Mononuclear cell (primary cell): ENCODE measurements around the gene MARCHF9. TPM values are rescaled to one million over a fixed set of nuclear protein-coding genes. Genes with fewer than 3 reads are reported as not detected.

Experiments used
- H3K27me3 ChIP-seq: 2 replicates; pipeline ENCODE4 v1.6.0; 2011; ENCODE audit warnings: low read length, control low read depth; ENCODE audit not compliant: insufficient read depth
- H3K4me1 ChIP-seq: 2 replicates; pipeline ENCODE4 v1.5.1; 2011; ENCODE audit warnings: mild to moderate bottlenecking, low read length, control low read depth; ENCODE audit not compliant: insufficient read depth
- H3K4me3 ChIP-seq: 2 replicates; pipeline ENCODE4 v1.5.1; 2011; ENCODE audit warnings: mild to moderate bottlenecking, low read length, moderate library complexity
- H3K9me3 ChIP-seq: 2 replicates; pipeline ENCODE4 v1.5.1; 2011; ENCODE audit warnings: low read depth, mild to moderate bottlenecking, control low read depth, low read length
- total RNA-seq: library from RNA; depleted of rRNA; stranded (reverse); fragments of >200 nt; gene quantifications from one replicate; pipeline ENCODE4 v1.2.3, GENCODE V29; 2012

MARCHF9 gene
- total RNA-seq, 1 donor = 13.9 TPM

DNA sequence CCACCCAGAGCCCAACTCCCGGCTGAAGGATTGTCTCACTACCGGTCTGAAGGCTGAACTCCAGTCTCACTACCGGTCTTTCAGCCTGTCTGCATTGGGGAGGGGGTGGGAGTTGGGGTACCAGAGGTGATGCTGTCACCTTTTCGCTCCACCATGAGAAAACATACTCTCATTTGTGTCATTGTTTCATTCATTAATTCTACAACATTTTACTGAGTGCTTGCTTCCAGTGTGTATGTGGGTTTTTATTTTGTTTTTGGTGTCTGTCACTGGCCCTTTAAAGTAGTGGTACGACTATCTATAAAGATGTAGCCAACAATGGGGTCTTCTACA lies 2.3 kb upstream of the MARCHF9 start:
- Histone ChIP-seq H3K27me3 (no peaks in the 10 kb centered on the region), H3K4me3 (peak overlapping the region; percentile 72), H3K4me1 (peaks cover 57% of the 10 kb centered on the region), H3K9me3 (no peaks in the 10 kb centered on the region)

DNA sequence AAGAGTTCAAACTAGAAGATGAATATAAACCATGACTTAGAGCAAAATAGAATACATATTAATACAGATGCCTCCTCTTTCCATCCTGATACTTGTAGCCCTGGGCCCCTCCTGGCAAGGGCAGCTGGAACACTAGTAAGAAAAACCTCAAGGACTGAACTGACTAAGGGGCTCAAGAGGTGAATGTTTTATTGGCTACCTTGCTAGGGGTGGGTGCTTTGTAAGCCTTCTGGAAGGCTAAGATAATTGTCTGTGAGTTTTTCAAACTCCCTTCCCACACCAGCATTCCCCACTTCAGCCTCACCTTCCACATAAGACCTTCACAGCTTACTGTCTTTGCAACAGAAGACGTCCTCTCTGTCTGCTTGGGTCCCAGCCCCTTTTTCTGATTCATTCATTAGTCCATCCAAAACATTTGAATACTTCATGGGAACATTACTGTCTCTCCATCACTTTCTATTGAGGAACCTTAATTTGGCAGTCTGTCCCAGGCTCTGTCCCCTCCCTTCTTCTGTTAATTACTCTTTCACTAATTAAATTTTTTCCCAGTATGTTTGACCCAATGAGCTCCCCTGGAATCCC lies 1.1 kb upstream of the MARCHF9 start:
- Histone ChIP-seq H3K27me3 (no peaks in the 10 kb centered on the region), H3K9me3 (no peaks in the 10 kb centered on the region), H3K4me3 (no peak overlapping the region), H3K4me1 (peaks cover 57% of the 10 kb centered on the region)

DNA sequence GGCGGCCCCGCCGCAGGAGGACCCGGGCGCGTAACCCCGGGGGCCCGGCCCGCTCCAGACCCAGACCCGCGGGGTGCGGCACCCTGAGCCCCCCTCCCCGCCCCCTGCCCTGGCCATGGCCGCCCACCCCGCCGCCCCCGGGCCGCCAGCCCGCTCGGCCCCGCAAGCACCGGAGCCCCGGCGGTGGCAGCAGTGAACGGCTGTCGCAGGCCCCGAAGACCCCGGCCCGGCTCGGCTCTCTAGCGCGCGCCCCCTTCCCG lies 221 bp downstream of the MARCHF9 start:
- peak overlapping the region; percentile 14 for H3K4me3 ChIP-seq
- H3K27me3 ChIP-seq = no peaks in the 10 kb centered on the region
- peaks cover 57% of the 10 kb centered on the region for H3K4me1 ChIP-seq
- no peaks in the 10 kb centered on the region for H3K9me3 ChIP-seq

DNA sequence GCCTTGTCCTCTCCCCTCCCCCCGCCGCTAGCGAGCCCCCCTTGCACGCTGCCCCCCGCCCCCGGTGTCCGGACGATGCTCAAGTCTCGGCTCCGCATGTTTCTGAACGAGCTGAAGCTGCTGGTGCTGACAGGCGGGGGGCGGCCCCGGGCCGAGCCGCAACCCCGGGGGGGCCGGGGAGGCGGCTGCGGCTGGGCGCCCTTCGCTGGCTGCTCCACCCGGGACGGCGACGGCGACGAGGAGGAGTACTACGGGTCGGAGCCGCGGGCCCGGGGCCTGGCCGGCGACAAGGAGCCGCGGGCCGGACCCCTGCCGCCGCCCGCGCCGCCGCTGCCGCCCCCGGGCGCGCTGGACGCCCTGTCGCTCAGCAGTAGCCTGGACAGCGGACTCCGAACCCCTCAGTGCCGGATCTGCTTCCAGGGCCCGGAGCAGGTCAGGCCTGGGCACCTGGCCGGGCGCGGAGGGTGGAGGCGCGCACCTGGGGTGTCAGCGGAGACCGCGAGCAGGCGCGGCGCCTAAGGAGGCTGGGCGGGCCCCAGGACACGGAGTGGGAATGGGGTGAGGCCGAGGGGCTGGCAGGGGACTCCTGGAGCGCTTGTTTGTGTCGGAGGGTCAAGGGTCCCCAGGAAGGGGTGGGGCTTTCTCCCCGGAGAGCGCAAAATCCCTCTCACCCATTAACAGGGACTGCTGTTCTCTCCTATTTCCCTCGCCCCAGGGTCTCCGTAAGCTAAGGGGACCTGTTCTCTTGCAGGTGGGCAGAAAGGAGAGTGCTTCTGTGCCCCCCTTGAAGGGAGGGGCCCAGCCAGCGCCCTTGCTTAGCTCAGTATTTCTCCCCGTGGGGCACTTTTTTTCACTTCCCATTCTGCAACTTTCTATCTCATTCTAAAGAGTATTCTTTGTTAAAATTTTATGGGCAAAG lies 810 bp downstream of the MARCHF9 start:
- Histone ChIP-seq H3K4me1 (peaks cover 55% of the 10 kb centered on the region), H3K9me3 (no peaks in the 10 kb centered on the region), H3K27me3 (no peaks in the 10 kb centered on the region), H3K4me3 (peak overlapping the region; percentile 49)

DNA sequence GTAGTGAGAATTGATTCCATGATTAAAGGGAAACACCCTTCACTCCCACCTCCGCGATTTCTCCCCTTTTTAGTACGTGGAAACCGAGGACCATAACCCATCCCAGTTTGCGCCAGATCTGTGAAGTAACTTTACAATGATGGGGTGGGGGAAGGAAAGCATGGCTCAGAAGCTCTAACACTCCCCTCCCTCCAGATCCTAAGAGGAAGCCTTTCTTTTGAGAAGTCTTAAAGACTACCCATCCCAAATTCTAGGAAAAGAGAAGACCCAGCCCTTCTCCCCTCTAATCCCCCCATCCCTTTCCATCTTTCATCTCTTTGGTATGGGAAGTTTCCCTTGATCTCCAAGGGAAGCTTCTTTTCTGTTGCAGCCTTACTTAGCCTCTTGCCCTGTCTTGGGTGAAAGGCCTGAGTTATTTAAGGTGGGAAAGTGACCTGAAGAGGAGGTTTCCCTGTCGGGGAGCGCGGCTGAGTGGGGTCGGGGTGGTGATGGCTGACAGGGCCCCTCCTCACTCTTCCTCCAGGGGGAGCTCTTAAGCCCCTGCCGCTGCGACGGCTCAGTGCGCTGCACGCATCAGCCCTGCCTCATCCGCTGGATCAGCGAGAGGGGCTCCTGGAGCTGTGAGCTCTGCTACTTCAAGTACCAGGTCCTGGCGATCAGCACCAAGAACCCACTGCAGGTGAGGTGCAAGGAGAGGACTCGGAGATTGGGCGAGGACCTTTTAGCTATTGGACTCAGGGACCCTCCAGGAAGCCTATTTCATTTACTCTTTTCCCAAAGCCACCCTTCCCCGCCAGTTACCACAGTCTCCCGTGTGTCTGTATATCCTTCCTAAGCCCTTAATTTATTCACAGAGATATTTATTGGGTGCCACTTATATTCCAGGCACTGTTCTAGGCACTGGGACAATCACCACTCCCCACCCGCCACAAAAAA lies 1.8 kb downstream of the MARCHF9 start:
- peaks cover 45% of the 10 kb centered on the region for H3K4me1 ChIP-seq
- peak overlapping the region; percentile 49 for H3K4me3 ChIP-seq
- H3K9me3 ChIP-seq = no peaks in the 10 kb centered on the region
- no peaks in the 10 kb centered on the region for H3K27me3 ChIP-seq

DNA sequence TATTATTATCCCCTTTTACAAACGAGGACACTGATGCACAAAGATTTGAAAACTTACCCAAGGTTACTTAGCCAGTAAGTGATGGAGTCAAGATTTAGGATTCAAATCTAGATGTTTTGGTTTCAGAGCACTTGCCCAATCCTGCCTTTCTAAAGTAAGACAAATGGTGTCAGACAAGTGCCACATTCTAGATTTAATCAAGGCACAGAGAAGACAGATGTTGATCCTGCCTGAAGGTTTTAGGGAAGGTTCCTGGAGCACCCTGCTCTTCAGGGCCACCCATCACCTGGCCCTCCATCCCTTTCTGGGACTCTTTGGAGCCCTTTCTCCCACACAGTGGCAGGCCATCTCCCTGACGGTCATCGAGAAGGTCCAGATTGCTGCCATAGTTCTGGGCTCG lies 2.9 kb downstream of the MARCHF9 start:
- H3K4me1 ChIP-seq = peaks cover 36% of the 10 kb centered on the region
- no peak overlapping the region for H3K4me3 ChIP-seq
- no peaks in the 10 kb centered on the region for H3K27me3 ChIP-seq
- no peaks in the 10 kb centered on the region for H3K9me3 ChIP-seq

DNA sequence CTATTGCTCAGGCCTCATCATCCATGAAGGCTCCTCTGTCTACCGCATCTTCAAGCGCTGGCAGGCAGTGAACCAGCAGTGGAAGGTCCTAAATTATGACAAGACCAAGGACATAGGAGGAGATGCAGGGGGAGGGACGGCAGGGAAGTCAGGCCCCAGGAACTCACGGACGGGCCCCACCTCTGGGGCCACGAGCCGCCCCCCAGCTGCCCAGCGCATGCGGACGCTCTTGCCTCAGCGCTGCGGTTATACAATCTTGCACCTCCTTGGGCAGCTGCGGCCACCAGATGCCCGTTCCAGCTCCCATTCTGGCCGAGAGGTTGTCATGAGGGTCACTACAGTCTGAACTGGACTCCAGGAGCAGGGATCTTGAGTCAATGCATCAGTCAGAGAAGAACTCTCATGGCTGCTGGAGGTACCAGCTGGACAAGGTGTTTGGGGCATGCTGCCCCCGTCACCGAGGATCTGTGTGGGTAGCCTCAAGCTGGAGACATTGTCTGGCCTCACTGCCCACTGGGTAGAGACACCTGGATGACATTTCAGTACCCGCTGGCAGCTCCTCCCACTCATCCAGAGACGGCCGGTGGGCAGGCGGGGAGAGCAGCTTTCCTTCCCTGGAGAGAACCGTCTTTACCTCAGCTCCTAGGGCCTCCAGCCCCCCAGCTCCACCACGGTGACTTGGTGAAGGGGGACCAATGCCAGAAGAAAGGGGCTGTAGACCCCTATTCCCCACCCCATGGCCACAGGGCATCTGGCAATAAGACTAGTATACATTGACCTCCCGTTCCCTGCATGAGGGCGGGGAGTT lies 3.9 kb downstream of the MARCHF9 start:
- H3K4me1 ChIP-seq = peaks cover 28% of the 10 kb centered on the region

DNA sequence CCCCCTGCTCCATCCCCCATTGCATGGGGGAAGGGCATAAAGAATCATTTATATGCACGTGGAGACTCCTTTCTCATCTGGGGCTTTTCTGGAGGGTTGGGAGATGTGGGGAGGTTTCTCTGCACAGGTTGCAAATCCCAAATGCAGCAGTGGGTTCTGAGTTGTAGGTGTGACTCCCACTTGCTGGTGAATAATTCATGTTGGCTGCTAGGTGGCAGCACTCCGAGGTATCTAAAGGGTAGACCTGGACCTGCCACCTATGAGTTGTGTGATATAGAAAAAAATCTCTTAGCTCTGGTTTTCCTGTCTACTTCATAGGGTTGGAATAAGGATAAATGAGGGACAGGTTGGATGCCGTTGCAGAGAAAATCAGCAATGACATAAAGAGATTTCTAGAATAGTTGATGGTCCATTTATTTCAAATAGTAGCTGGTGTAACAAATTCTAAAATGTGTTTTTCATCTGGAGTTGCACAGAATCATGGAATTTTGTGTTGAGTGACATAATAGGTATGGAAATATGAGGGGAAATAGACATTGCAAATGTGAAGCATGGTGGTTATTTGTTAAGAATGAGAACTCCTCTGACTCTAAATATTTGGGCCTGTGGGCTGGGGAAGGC lies 4.6 kb downstream of the MARCHF9 start:
- H3K4me1 ChIP-seq = peaks cover 23% of the 10 kb centered on the region
- no peak overlapping the region for H3K4me3 ChIP-seq
- peaks cover 7% of the 10 kb centered on the region for H3K27me3 ChIP-seq
- no peaks in the 10 kb centered on the region for H3K9me3 ChIP-seq

More for the DNA sequence above, 3.9 kb downstream of the MARCHF9 start:
- no peaks in the 10 kb centered on the region for H3K9me3 ChIP-seq
- H3K27me3 ChIP-seq = no peaks in the 10 kb centered on the region
- no peak overlapping the region for H3K4me3 ChIP-seq

DNA sequence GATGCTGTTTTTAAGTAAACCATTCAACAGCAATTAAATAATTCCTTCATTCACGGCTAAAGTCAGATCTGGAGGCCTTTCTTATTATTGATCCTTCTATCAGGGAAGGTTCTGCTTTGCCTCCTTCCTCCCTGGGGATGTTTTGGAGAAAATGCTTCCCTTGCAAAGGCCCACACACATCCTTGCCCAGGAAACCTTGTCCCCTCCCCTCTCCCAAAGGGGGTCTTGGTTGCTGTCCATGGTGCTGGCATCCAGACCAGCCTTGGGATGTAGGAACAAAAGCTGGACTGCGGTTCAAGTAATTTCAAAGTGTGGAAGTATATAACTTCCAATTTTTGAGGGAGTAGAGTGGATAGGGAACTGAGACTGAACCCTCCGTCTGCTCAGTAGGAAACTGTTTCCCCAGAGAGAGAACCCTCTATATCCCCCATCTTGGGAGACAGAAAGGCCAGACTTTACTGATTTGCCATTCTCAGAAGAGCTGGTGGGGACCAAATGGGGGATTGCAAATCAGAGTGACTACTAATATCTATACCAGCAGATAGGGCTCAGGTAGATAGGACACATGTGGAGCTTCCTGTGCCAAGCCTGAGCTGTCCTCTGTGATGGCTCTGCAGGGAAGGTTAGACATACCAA lies 5.6 kb downstream of the MARCHF9 start:
- H3K27me3 ChIP-seq = peaks cover 17% of the 10 kb centered on the region
- no peak overlapping the region for H3K4me3 ChIP-seq
- peaks cover 31% of the 10 kb centered on the region for H3K4me1 ChIP-seq
- H3K9me3 ChIP-seq = no peaks in the 10 kb centered on the region

DNA sequence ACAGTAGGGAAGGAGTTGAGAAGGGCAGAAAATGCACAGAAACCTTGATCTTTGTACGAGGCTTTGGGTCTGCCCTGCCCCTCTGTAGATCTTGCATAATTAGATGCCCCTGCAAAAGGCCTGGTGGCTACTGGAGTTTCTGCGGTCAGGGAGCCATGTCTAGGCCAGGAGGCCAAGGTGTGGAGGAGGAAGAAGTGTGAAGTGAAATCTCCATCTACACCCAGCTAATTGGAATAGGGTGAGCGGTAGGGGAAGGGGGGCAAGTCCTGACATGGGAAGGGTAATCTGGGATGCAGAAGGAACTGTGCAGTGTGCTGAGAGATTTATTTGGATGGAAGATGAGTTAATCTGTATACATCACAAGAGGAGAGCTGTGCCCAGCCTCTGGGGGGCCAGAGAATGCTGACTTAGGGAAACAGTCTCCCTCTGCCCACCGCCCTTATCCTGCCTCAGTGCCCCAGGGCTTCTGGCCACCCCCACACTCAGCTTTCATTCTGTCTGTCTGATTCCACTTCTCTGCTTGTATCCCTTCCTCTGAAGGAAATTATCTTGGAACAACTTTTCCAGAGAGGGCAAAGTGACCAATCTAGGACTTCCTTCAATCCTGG lies 6.6 kb downstream of the MARCHF9 start:
- no peak overlapping the region for H3K4me3 ChIP-seq
- H3K9me3 ChIP-seq = no peaks in the 10 kb centered on the region
- peaks cover 27% of the 10 kb centered on the region for H3K27me3 ChIP-seq
- peaks cover 32% of the 10 kb centered on the region for H3K4me1 ChIP-seq

DNA sequence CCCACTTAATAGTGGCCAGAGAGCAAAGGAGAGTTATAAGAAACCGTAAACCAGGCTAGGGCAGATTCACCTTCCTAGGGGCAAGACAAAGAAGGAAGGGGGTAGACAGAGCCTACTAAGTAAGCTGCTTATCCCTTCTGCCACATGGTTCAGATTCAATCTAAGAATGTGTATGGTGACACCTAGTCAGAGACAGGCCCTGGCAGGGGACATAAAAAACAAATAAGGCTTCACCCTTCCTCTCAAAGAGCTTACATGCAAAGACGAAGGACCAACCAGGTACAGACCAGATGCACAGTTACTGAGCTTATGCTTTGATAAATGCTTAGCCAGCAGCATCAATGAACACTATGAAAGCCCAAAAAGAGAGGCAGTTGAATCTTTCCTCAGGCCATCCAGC lies 7.6 kb downstream of the MARCHF9 start:
- Histone ChIP-seq H3K4me1 (peaks cover 28% of the 10 kb centered on the region), H3K9me3 (no peaks in the 10 kb centered on the region), H3K27me3 (peaks cover 37% of the 10 kb centered on the region), H3K4me3 (no peak overlapping the region)

DNA sequence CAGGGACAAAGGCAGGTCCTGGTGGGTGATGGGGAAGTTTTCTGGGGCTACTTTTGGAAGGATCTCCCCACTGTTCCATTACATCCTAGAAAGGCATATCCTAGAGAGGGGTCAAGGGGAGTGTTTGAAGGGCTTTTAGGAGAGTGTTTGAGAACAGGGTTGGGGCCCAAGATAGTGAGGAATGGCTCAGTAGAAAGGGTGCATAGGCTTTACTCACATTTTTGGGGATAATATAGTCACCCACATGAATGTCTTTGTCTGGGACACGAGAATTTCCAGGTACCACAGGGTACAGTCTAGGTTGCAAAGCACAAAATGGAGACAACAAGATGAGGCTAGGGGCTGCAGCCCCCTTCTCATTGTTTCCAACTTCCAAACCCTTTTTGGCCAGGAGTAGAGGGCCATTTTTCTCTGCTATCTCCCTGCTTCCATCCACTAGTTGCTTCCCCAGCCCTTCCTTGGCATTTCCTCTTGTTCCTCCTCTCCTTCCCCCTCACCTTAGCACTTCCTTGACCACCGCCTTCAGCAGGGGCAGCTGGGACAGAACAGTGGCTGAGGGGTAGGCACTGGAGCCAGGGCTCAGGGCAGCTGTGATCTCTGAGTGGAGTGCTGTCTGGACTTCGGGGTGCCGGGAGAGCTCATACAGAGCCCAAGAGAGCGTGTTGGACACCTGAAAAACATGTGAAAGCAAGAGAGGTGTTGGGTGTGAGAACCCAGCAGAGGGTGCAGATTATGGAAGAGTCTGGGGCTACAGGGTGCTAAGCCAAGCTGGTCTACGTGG lies 9.2 kb downstream of the MARCHF9 start:
- Histone ChIP-seq H3K27me3 (peaks cover 39% of the 10 kb centered on the region), H3K4me3 (no peak overlapping the region), H3K4me1 (peaks cover 28% of the 10 kb centered on the region), H3K9me3 (no peaks in the 10 kb centered on the region)

DNA sequence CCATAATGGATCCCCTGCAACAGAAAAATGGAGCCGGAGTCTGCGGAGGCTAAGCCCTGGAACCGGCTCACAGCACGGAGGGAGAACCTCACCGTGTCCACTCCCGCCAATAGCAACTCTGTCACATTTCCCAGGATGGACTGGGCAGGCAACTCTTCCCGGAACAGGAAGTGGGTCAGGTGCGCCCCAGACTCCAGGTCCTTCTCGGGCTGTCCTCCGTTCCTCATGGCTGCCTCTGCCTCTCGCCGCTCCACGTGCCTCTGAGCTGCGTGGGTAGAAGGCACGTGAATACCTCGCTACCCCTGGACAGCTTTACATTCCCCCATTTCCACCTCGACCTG lies 9.7 kb downstream of the MARCHF9 start:
- Histone ChIP-seq H3K27me3 (peaks cover 39% of the 10 kb centered on the region), H3K4me1 (peaks cover 28% of the 10 kb centered on the region), H3K4me3 (no peak overlapping the region), H3K9me3 (no peaks in the 10 kb centered on the region)
